Upper lobe of right lung (tissue), 1 donor: ENCODE results near the gene PRR14. TPM values are rescaled to one million over a fixed set of nuclear protein-coding genes. Genes with fewer than 3 reads are reported as not detected.

Experiments
- total RNA-seq: library from RNA; stranded (reverse); fragmentation: NEBNext Ultra II Directional; extraction: Animal tissue kit (Norgen Biotek cat#: 25700); gene quantifications from one replicate; pipeline ENCODE4 v1.2.1, GENCODE V29; 2021
- donor health status: DM: no; HTN: yes; CAD: no; lungs with severe emphysema.

Gene PRR14
- total RNA-seq, 1 donor from 2014 or later, result 48.2 TPM

Other genes with a start within 250 kb of the PRR14 start
- 4.5 TPM for gene ZNF771, start 243.4 kb upstream of the PRR14 start, total RNA-seq
- 17.9 TPM for gene DCTPP1, start 220.9 kb upstream of the PRR14 start, total RNA-seq
- gene SEPHS2, start 205.1 kb upstream of the PRR14 start, total RNA-seq, result 54.9 TPM
- gene ITGAL, start 178.2 kb upstream of the PRR14 start, total RNA-seq, result 62.8 TPM
- 25.8 TPM for gene ZNF768, start 124.4 kb upstream of the PRR14 start, total RNA-seq
- gene ZNF747, start 116.1 kb upstream of the PRR14 start, total RNA-seq, result 11.5 TPM
- 10.6 TPM for gene ZNF764, start 92.6 kb upstream of the PRR14 start, total RNA-seq
- gene ZNF688, start 79.2 kb upstream of the PRR14 start, total RNA-seq, result 13.1 TPM
- gene ZNF785, start 65.3 kb upstream of the PRR14 start, total RNA-seq, result 16.3 TPM
- 7.2 TPM for gene ZNF689, start 40.6 kb upstream of the PRR14 start, total RNA-seq
- 65.0 TPM for gene FBRS, start 7.5 kb downstream of the PRR14 start, total RNA-seq
- gene SRCAP, start 48.2 kb downstream of the PRR14 start, total RNA-seq, result 66.6 TPM
- gene PHKG2, start 97.5 kb downstream of the PRR14 start, total RNA-seq, result 26.0 TPM
- 5.5 TPM for gene CFAP119, start 111.1 kb downstream of the PRR14 start, total RNA-seq
- gene RNF40, start 111.4 kb downstream of the PRR14 start, total RNA-seq, result 93.6 TPM
- 13.3 TPM for gene ZNF629, start 136.2 kb downstream of the PRR14 start, total RNA-seq
- gene BCL7C, start 243.1 kb downstream of the PRR14 start, total RNA-seq, result 25.3 TPM
- 9.3 TPM for gene CTF1, start 245.7 kb downstream of the PRR14 start, total RNA-seq